Subcutaneous preadipocyte (primary cell): ENCODE data around the gene DNAJC25. TPM values are rescaled to one million over a fixed set of nuclear protein-coding genes. Genes with fewer than 3 reads are reported as not detected.

Source experiments
- total RNA-seq: library from RNA; depleted of rRNA; stranded (reverse); fragments of >200 nt; gene quantifications from 2 replicates; pipeline ENCODE4 v1.2.3, GENCODE V29; 2012

The DNAJC25 gene
- total RNA-seq = 5.5 and 5.9 TPM in 2 replicates

DNA sequence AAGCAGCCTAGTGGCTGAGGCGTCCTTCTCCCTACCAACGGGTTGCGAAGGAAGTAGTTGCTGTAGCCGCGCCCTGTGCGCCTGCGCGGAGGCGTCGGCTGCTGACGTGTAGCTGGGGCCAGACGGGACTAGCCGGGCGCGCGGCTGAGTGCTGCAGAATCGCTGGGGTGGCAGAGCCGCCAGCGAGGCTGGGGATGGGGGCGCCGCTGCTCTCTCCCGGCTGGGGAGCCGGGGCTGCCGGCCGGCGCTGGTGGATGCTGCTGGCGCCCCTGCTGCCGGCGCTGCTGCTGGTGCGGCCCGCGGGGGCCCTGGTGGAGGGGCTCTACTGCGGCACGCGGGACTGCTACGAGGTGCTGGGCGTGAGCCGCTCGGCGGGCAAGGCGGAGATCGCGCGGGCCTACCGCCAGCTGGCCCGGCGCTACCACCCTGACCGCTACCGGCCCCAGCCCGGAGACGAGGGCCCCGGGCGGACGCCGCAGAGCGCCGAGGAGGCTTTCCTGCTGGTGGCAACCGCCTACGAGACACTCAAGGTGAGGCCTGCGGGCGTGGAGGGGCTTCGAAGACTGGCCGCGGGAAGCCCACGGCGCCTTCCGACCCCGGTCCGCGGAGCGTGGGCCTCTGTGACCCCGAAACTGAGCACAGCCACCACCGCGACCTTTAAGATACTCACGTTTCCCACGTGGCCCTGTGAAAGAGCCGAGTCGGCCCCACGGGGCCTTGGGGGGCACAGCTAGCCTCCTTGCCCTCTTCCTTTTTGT lies at the start of gene DNAJC25:
TSS of gene DNAJC25 (plus strand) at position 121 of the 758 bp plus-strand sequence. CDS start at position 195, 74 bp downstream.

DNA sequence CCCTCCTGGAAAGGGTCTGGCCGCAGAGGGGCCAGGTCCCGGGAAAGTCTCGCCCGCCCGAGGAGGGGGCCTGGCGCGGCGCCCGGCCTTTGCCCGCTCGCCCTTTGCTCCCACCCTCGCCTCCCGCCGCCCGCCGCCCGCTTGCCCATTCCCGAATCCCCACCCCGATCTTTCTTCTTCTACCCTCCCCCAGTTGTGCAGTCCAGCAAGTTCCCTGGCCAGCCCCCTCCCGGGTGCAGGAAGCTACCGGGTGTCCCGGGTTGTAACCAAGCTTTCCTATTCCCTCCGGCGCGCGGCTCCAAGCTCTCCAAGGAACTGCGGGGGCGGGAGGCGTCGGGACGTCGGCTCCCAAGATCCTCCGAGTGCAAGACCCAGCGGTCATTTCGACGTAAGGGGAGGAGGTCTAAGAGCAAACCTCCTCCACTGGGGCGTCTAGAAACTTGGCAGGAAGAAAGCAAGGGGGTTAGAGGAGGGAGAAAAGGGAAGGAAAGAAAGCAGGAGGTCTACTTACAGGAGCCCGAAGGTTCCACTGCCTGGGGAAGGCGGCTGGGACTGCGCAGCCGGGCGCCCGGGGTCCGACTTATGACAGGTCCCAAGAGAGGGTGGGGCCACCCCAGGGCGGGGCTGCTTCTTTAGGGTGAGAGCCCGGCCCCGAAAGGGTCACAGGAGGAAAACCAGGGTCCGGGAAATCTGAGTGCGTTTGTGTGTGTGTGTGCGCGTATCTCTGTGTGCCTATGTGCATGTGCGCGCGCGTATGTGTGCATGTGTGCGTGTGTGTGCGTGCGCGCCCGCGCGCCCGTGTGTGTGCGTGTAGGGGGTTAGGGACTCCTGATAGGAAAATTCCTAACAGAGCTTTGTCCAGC lies 31.8 kb upstream of the DNAJC25 start, which contains the start of gene PTGR1:
TSS of gene PTGR1 (minus strand) at position 556 of the 863 bp plus-strand sequence. CDS start 2,225 bp downstream, outside the sequence.

DNA sequence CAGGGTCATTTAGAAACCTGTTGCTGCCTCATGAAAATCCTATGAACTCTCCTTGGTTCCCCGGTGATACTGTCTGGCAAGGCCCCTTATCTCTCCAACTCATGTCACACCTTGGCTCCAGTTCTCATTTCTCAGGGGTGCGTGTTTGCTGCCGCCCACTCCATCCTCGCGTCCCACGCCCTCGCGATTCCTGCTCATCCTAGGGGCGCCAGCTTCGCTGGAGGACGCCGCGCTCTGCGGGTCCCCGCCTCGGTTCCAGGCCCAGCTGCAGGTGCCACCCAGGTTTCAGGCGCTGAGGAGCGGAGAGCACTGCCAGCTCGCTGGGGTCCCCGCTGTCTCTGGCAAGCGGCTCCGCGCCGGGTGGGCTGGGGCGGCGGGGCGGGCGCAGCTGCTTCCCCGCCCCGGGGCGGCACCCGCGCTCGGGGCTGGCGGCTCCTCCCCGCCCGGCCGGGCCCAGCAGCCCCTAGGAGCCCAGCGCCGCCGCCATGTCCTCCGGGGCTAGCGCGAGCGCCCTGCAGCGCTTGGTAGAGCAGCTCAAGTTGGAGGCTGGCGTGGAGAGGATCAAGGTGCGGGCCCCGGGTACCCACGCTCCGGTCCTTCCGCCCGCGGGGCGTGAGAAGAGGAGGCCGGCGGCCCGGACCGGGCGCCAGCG lies 30.1 kb downstream of the DNAJC25 start, which contains the start of gene GNG10:
TSS of gene GNG10 (plus strand) at position 456 of the 652 bp plus-strand sequence. CDS start at position 486, 30 bp downstream.

Other genes starting within 250 kb of the DNAJC25 start
- gene ECPAS, start 147.0 kb upstream of the DNAJC25 start, total RNA-seq = 107 and 116 TPM in 2 replicates
- 0.73 and 0.78 TPM in 2 replicates for gene ZNF483, start 106.2 kb upstream of the DNAJC25 start, total RNA-seq
- gene PTGR1, start 31.7 kb upstream of the DNAJC25 start, total RNA-seq = 41.2 and 56.2 TPM in 2 replicates
- 72.4 and 79.8 TPM in 2 replicates for gene GNG10, start 30.3 kb downstream of the DNAJC25 start, total RNA-seq
- not detected in 2 replicates for gene SHOC1, start 163.6 kb downstream of the DNAJC25 start, total RNA-seq